Mammary microvascular endothelial cell (primary cell): Measurements from ENCODE around the gene MYO18B. TPM values are rescaled to one million over a fixed set of nuclear protein-coding genes. Genes with fewer than 3 reads are reported as not detected.

Source experiments
- total RNA-seq: library from RNA; depleted of rRNA; stranded (reverse); fragments of >200 nt; gene quantifications from 2 replicates; pipeline ENCODE4 v1.2.3, GENCODE V29; 2015

Gene MYO18B, protein sequence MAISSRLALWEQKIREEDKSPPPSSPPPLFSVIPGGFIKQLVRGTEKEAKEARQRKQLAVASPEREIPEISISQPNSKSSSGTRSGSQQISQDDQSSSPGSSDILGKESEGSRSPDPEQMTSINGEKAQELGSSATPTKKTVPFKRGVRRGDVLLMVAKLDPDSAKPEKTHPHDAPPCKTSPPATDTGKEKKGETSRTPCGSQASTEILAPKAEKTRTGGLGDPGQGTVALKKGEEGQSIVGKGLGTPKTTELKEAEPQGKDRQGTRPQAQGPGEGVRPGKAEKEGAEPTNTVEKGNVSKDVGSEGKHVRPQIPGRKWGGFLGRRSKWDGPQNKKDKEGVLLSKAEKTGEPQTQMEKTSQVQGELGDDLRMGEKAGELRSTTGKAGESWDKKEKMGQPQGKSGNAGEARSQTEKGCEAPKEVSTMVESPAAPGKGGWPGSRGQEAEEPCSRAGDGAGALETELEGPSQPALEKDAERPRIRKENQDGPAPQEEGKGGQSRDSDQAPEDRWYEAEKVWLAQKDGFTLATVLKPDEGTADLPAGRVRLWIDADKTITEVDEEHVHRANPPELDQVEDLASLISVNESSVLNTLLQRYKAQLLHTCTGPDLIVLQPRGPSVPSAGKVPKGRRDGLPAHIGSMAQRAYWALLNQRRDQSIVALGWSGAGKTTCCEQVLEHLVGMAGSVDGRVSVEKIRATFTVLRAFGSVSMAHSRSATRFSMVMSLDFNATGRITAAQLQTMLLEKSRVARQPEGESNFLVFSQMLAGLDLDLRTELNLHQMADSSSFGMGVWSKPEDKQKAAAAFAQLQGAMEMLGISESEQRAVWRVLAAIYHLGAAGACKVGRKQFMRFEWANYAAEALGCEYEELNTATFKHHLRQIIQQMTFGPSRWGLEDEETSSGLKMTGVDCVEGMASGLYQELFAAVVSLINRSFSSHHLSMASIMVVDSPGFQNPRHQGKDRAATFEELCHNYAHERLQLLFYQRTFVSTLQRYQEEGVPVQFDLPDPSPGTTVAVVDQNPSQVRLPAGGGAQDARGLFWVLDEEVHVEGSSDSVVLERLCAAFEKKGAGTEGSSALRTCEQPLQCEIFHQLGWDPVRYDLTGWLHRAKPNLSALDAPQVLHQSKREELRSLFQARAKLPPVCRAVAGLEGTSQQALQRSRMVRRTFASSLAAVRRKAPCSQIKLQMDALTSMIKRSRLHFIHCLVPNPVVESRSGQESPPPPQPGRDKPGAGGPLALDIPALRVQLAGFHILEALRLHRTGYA (N-terminal part only)
- 0.05 TPM in 1 of 2 replicates, not detected in the other for total RNA-seq

DNA sequence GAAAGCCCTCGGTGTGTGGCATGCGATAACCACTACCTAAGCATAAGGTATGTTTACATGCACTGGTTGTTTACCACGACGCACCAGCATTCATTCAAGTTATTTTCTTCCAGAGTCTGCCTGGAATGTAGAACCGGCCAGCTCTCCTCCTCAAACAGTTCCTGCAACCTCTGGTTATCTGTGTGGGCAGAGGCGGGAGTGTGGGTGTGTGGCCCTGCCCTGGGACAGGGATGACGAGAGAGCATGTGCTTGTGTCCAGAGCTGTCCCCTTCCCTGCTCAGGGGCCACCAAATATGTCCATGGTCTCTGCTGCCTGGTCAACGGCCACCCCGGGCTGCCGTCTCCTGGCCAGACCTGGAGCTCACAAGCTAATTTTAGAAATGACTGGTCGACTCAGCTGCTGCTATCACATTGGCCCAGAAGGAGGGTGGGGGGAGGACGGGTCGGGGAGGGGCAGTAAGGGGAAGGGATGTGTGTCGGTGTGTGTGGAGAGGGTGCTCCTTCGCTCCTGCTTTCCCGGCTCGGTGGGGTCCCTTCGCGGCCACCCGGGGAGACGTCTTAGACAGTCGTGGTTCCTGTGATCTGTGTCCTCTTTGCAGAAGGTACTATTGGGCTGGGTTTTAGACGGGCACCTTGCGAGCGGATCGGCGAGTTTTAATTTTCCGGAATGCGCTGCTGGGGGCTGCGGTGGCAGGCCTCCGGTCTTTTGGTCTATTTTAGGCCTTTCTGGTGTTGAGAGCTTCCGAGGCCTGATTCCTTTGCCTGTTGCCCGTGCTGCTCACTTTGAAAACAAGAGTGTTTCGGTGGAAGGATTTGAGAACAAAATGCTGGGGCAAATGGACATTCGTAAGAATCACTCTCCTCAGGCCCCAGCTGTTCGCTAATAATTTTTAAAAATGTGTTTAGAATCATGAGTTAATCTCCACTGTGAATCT, at the start of gene MYO18B:
Gene MYO18B, plus strand, starts transcription at position 497 of the 935 bp plus-strand sequence. CDS start 18,905 bp downstream, outside the sequence.

Other genes with a start within 250 kb of the MYO18B start
- gene GRK3, start 177.5 kb upstream of the MYO18B start, total RNA-seq, result 0.69 and 1.5 TPM in 2 replicates